ENCODE results near the gene DNPEP.

Gene DNPEP

GRCh38 chr2:219419012-219419324 is 31.3 kb upstream of the DNPEP start:
- Histone ChIP-seq H3K9me2 (replicated peaks; ENCODE audit: insufficient read depth, low read length) (no peaks in the 10 kb centered on the region), H3K4me3 (ENCODE audit: insufficient read depth, low read length, poor library complexity, severe bottlenecking) (no peak overlapping the region), H3K27me3 (ENCODE audit: low read length) (no peaks in the 10 kb centered on the region), H3K4me2 (ENCODE audit: low read depth, low read length, poor library complexity, severe bottlenecking) (no peak overlapping the region), H3K79me2 (ENCODE audit: insufficient read depth, low read length) (no peaks in the 10 kb centered on the region), H4K20me1 (ENCODE audit: low read depth, low read length) (no peaks in the 10 kb centered on the region), H3F3A (ENCODE audit: insufficient read depth) (no peaks in the 10 kb centered on the region), H3K27ac (ENCODE audit: low read depth, low read length) (no peak overlapping the region), H3K36me3 (ENCODE audit: low read length) (no peaks in the 10 kb centered on the region), H3K9me3 (ENCODE audit: insufficient read depth, low read length) (no peaks in the 10 kb centered on the region), H3K9ac (ENCODE audit: low read length) (no peak overlapping the region), H2AFZ (ENCODE audit: low read depth, low read length, severe bottlenecking) (no peak overlapping the region)
- TF ChIP-seq EZH2phosphoT487 (conservative IDR thresholded peaks at IDR 0.05; ENCODE audit: low read length) (no peak), CTCF (IDR thresholded peaks at IDR 0.05; ENCODE audit: insufficient read depth, low read length, poor library complexity, severe bottlenecking) (no peak)

- Histone ChIP-seq H3K4me3 (ENCODE audit: insufficient read depth, low read length, poor library complexity, severe bottlenecking) (no peak within 1 kb of the TSS), H2AFZ (ENCODE audit: low read depth, low read length, severe bottlenecking) (no peak within 1 kb of the TSS), H3K9ac (ENCODE audit: low read length) (no peak within 1 kb of the TSS)
Observed at GRCh38 chr2:219418155-219419011, 30.7 kb upstream of the DNPEP start, which contains the start of gene DES. TSS of gene DES (plus strand) at chr2:219418377. CDS start at chr2:219418463, 86 bp downstream.

GRCh38 chr2:219417374-219417773 is 29.7 kb upstream of the DNPEP start:
- no peak overlapping the region for H3K4me2 ChIP-seq (ENCODE audit: low read depth, low read length, poor library complexity, severe bottlenecking)
- H3K9ac ChIP-seq (ENCODE audit: low read length): no peak overlapping the region
- H3K27me3 ChIP-seq (ENCODE audit: low read length): no peaks in the 10 kb centered on the region
- H3F3A ChIP-seq (ENCODE audit: insufficient read depth): no peaks in the 10 kb centered on the region
- H3K79me2 ChIP-seq (ENCODE audit: insufficient read depth, low read length): no peaks in the 10 kb centered on the region
- H2AFZ ChIP-seq (ENCODE audit: low read depth, low read length, severe bottlenecking): no peak overlapping the region
- no peak overlapping the region for H3K27ac ChIP-seq (ENCODE audit: low read depth, low read length)
- H3K9me2 ChIP-seq (replicated peaks; ENCODE audit: insufficient read depth, low read length): no peaks in the 10 kb centered on the region
- H3K36me3 ChIP-seq (ENCODE audit: low read length): no peaks in the 10 kb centered on the region
- no peak overlapping the region for H3K4me3 ChIP-seq (ENCODE audit: insufficient read depth, low read length, poor library complexity, severe bottlenecking)
- H4K20me1 ChIP-seq (ENCODE audit: low read depth, low read length): no peaks in the 10 kb centered on the region
- TF ChIP-seq EZH2phosphoT487 (conservative IDR thresholded peaks at IDR 0.05; ENCODE audit: low read length): no peak
- no peak for TF ChIP-seq CTCF (IDR thresholded peaks at IDR 0.05; ENCODE audit: insufficient read depth, low read length, poor library complexity, severe bottlenecking)
- no peaks in the 10 kb centered on the region for H3K9me3 ChIP-seq (ENCODE audit: insufficient read depth, low read length)

More at GRCh38 chr2:219418155-219419011, 30.7 kb upstream of the DNPEP start, which contains the start of gene DES:
- Histone ChIP-seq H3K27ac (ENCODE audit: low read depth, low read length) (no peak within 1 kb of the TSS), H3K4me2 (ENCODE audit: low read depth, low read length, poor library complexity, severe bottlenecking) (no peak within 1 kb of the TSS), H3K9me3 (ENCODE audit: insufficient read depth, low read length) (no peaks in the 10 kb centered on the region), H4K20me1 (ENCODE audit: low read depth, low read length) (no peaks in the 10 kb centered on the region), H3K36me3 (ENCODE audit: low read length) (no peaks in the 10 kb centered on the region), H3K79me2 (ENCODE audit: insufficient read depth, low read length) (no peaks in the 10 kb centered on the region), H3K27me3 (ENCODE audit: low read length) (no peaks in the 10 kb centered on the region), H3K9me2 (replicated peaks; ENCODE audit: insufficient read depth, low read length) (no peaks in the 10 kb centered on the region), H3F3A (ENCODE audit: insufficient read depth) (no peaks in the 10 kb centered on the region)
- TF ChIP-seq EZH2phosphoT487 (conservative IDR thresholded peaks at IDR 0.05; ENCODE audit: low read length) (no peak), CTCF (IDR thresholded peaks at IDR 0.05; ENCODE audit: insufficient read depth, low read length, poor library complexity, severe bottlenecking) (no peak)
